ENCODE data around the gene MKNK1. TPM values are rescaled to one million over a fixed set of nuclear protein-coding genes. Genes with fewer than 3 reads are reported as not detected.

Gene MKNK1
- total RNA-seq, 1 experiment from 2014 or later = 103 TPM

- no peak overlapping the region for H3K4me3 ChIP-seq
- CTCF ChIA-PET = interaction anchor here (0.7 to 1.2 kb wide), 2 partner anchors 9 to 102 kb away, joined by 3 read pairs; no protein-coding TSS in a partner anchor
Observed at GRCh38 chr1:46537651-46538050, 66.4 kb downstream of the MKNK1 start.

GRCh38 chr1:46536527-46536926 lies 67.5 kb downstream of the MKNK1 start:
- Histone ChIP-seq H3K4me3 (no peak overlapping the region), H3K4me1 (replicated peaks; ENCODE audit: insufficient read depth) (no peaks in the 10 kb centered on the region), H3K9me2 (ENCODE audit: insufficient read depth) (no peaks in the 10 kb centered on the region), H3K9me3 (ENCODE audit: insufficient read depth, low read depth) (no peaks in the 10 kb centered on the region), H2AFZ (no peak overlapping the region), H3K4me2 (no peak overlapping the region), H3K27me3 (ENCODE audit: insufficient read depth, low read depth) (peaks cover 7% of the 10 kb centered on the region), H3F3A (ENCODE audit: insufficient read depth, low read depth) (no peaks in the 10 kb centered on the region), H4K20me1 (ENCODE audit: insufficient read depth) (no peaks in the 10 kb centered on the region), H3K36me3 (ENCODE audit: low read depth) (no peaks in the 10 kb centered on the region), H3K27ac (no peak overlapping the region), H3K79me2 (ENCODE audit: low read depth) (no peaks in the 10 kb centered on the region)
- CTCF ChIA-PET = no interaction called here
- no TSS peak for BruUV-seq (replicated peaks)
- no peak for DNase-seq
- POLR2A ChIA-PET (ENCODE audit: unreplicated experiment) = no interaction called here
- intact Hi-C loops (cut with micrococcal nuclease; ENCODE audit: unreplicated experiment) = no loop called here
- no peak for TF ChIP-seq CTCF (conservative IDR thresholded peaks at IDR 0.05)
- no peak for TF ChIP-seq EZH2 (IDR thresholded peaks at IDR 0.05; ENCODE audit: low read depth)

More at GRCh38 chr1:46537651-46538050, 66.4 kb downstream of the MKNK1 start:
- TF ChIP-seq CTCF (conservative IDR thresholded peaks at IDR 0.05) (no peak), EZH2 (IDR thresholded peaks at IDR 0.05; ENCODE audit: low read depth) (no peak)
- intact Hi-C loops (cut with micrococcal nuclease; ENCODE audit: unreplicated experiment) = no loop called here
- H3K79me2 ChIP-seq (ENCODE audit: low read depth) = no peaks in the 10 kb centered on the region
- H3K27me3 ChIP-seq (ENCODE audit: insufficient read depth, low read depth) = peaks cover 7% of the 10 kb centered on the region
- DNase-seq = peak in 1 of 2 experiments; percentile 9
- H2AFZ ChIP-seq = no peak overlapping the region
- H3K27ac ChIP-seq = no peak overlapping the region
- H3K36me3 ChIP-seq (ENCODE audit: low read depth) = no peaks in the 10 kb centered on the region
- H4K20me1 ChIP-seq (ENCODE audit: insufficient read depth) = no peaks in the 10 kb centered on the region
- no peaks in the 10 kb centered on the region for H3K4me1 ChIP-seq (replicated peaks; ENCODE audit: insufficient read depth)
- POLR2A ChIA-PET (ENCODE audit: unreplicated experiment) = no interaction called here
- no TSS peak for BruUV-seq (replicated peaks)
- H3F3A ChIP-seq (ENCODE audit: insufficient read depth, low read depth) = no peaks in the 10 kb centered on the region
- no peak overlapping the region for H3K4me2 ChIP-seq
- no peaks in the 10 kb centered on the region for H3K9me2 ChIP-seq (ENCODE audit: insufficient read depth)
- no peaks in the 10 kb centered on the region for H3K9me3 ChIP-seq (ENCODE audit: insufficient read depth, low read depth)

- Histone ChIP-seq H3K27me3 (ENCODE audit: insufficient read depth, low read depth) (peaks cover 7% of the 10 kb centered on the region), H3K4me3 (no peak overlapping the region), H3K9me3 (ENCODE audit: insufficient read depth, low read depth) (no peaks in the 10 kb centered on the region), H3K4me2 (no peak overlapping the region), H3K27ac (no peak overlapping the region), H3K9me2 (ENCODE audit: insufficient read depth) (no peaks in the 10 kb centered on the region), H3K36me3 (ENCODE audit: low read depth) (no peaks in the 10 kb centered on the region), H3F3A (ENCODE audit: insufficient read depth, low read depth) (no peaks in the 10 kb centered on the region), H4K20me1 (ENCODE audit: insufficient read depth) (no peaks in the 10 kb centered on the region), H3K4me1 (replicated peaks; ENCODE audit: insufficient read depth) (peaks cover 11% of the 10 kb centered on the region), H3K79me2 (ENCODE audit: low read depth) (no peaks in the 10 kb centered on the region), H2AFZ (no peak overlapping the region)
- POLR2A ChIA-PET (ENCODE audit: unreplicated experiment) = no interaction called here
- BruUV-seq (replicated peaks) = no TSS peak
- TF ChIP-seq EZH2 (IDR thresholded peaks at IDR 0.05; ENCODE audit: low read depth) (no peak), CTCF (conservative IDR thresholded peaks at IDR 0.05) (peak; percentile 67)
- DNase-seq = peak; percentile 39 to 65
- CTCF ChIA-PET = interaction anchor here (0.5 to 1.1 kb wide), 6 partner anchors 9 to 186 kb away, joined by 3 to 5 read pairs (median 3); no protein-coding TSS in a partner anchor
- intact Hi-C loops (cut with micrococcal nuclease; ENCODE audit: unreplicated experiment) = loop anchor here (2.0 kb wide), 1 partner anchor 184 kb away; the partner anchor contains the start of gene EFCAB14
Observed at GRCh38 chr1:46535063-46535462, 69.0 kb downstream of the MKNK1 start.
